RWPE1 (cell line): Measurements from ENCODE around the gene CSMD2.
A peak's percentile ranks its signal among the peaks of the same experiment; 100 is the strongest.

Experiments
- CTCF ChIA-PET: fragments of 350-600 bp; sonication (Branson Sonifier 250); formaldehyde crosslinking; extraction: SDS; loops from one replicate; lab custom pipeline; 2021; lab: Yijun Ruan, JAX
- POLR2A ChIA-PET: fragments of 400-600 bp; formaldehyde crosslinking; extraction: SDS; loops from one replicate; lab custom pipeline; 2020; ENCODE audit warnings: antibody characterized with exemption; ENCODE audit not compliant: low non-redundant PET; lab: Yijun Ruan, JAX
- DNase-seq: peaks from one replicate; pipeline ENCODE4 v3.0.0; 2012; ENCODE audit warnings: low spot score
- H3K27ac ChIP-seq: fragments of 450-650 bp; 2 replicates; pipeline ENCODE4 v1.5.1; 2017
- CTCF ChIP-seq: fragments of 450-650 bp; conservative IDR thresholded peaks from 2 replicates; pipeline ENCODE4 v1.5.1; 2017; ENCODE audit warnings: low read depth, mild to moderate bottlenecking

Gene CSMD2

GRCh38 chr1:34122080-34122932 lies 42.7 kb downstream of the CSMD2 start:
- no peak overlapping the region for H3K27ac ChIP-seq
- ChIA-PET CTCF (interaction anchor here (0.6 to 0.9 kb wide), 2 partner anchors 214 to 489 kb away, joined by 3 to 5 read pairs; no protein-coding TSS in a partner anchor), POLR2A (no interaction called here)
- no peak for DNase-seq
- no peak for TF ChIP-seq CTCF

GRCh38 chr1:34115233-34115632 lies 49.8 kb downstream of the CSMD2 start:
- ChIA-PET CTCF (interaction anchor here (0.6 to 0.9 kb wide), 3 partner anchors 349 to 627 kb away, joined by 3 read pairs; no protein-coding TSS in a partner anchor), POLR2A (no interaction called here)
- no peak for TF ChIP-seq CTCF
- DNase-seq: no peak
- H3K27ac ChIP-seq: no peak overlapping the region

GRCh38 chr1:34113887-34114286 lies 51.1 kb downstream of the CSMD2 start:
- H3K27ac ChIP-seq: no peak overlapping the region
- ChIA-PET POLR2A (no interaction called here), CTCF (interaction anchor here (0.6 to 1.3 kb wide), 4 partner anchors 45 to 358 kb away, joined by 3 to 4 read pairs (median 3); no protein-coding TSS in a partner anchor)
- DNase-seq: peak; percentile 19
- TF ChIP-seq CTCF: no peak

- DNase-seq: no peak
- CTCF ChIA-PET: interaction anchor here (0.6 to 1.3 kb wide), 2 partner anchors 49 to 357 kb away, joined by 3 to 4 read pairs; no protein-coding TSS in a partner anchor
- TF ChIP-seq CTCF: no peak
- H3K27ac ChIP-seq: no peak overlapping the region
- POLR2A ChIA-PET: no interaction called here
Observed at GRCh38 chr1:34113362-34113761, 51.7 kb downstream of the CSMD2 start.

GRCh38 chr1:34108711-34109110 lies 56.3 kb downstream of the CSMD2 start:
- POLR2A ChIA-PET: no interaction called here

GRCh38 chr1:34108269-34108668 lies 56.8 kb downstream of the CSMD2 start:
- POLR2A ChIA-PET: no interaction called here
- H3K27ac ChIP-seq: no peak overlapping the region
- no peak for DNase-seq
- TF ChIP-seq CTCF: no peak
- CTCF ChIA-PET: no interaction called here

More at GRCh38 chr1:34108711-34109110, 56.3 kb downstream of the CSMD2 start:
- no peak for TF ChIP-seq CTCF
- no peak for DNase-seq
- H3K27ac ChIP-seq: no peak overlapping the region
- CTCF ChIA-PET: no interaction called here
